ENCODE results near the gene KRT9.

Gene KRT9

GRCh38 chr17:41579484-41580243 is 7.8 kb upstream of the KRT9 start:
- TF ChIP-seq, protein P1, sequence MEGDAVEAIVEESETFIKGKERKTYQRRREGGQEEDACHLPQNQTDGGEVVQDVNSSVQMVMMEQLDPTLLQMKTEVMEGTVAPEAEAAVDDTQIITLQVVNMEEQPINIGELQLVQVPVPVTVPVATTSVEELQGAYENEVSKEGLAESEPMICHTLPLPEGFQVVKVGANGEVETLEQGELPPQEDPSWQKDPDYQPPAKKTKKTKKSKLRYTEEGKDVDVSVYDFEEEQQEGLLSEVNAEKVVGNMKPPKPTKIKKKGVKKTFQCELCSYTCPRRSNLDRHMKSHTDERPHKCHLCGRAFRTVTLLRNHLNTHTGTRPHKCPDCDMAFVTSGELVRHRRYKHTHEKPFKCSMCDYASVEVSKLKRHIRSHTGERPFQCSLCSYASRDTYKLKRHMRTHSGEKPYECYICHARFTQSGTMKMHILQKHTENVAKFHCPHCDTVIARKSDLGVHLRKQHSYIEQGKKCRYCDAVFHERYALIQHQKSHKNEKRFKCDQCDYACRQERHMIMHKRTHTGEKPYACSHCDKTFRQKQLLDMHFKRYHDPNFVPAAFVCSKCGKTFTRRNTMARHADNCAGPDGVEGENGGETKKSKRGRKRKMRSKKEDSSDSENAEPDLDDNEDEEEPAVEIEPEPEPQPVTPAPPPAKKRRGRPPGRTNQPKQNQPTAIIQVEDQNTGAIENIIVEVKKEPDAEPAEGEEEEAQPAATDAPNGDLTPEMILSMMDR (IDR thresholded peaks at IDR 0.05): peak; percentile 85

GRCh38 chr17:41578971-41579370 is 7.1 kb upstream of the KRT9 start:
- TF ChIP-seq, protein P1 (IDR thresholded peaks at IDR 0.05): no peak

DNA sequence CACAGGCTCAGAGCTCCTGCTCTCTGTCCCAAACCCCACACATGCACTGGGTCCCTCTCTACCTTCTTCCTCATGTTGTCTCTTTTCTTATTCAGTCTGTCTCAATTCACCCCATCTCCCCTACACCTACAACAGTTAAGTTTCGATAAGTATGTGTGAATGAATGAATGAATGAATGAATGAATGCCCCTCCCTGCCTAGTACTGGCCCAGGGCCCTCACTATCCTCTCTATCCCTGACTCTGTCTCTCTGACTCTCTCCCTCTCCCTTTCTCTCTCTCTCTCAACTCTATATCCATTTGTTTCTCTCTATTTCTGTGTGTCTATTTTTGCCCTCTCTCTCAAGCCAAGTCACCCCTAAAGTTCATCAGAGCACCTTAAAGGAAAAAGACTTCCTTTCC is 6.7 kb upstream of the KRT9 start:
- TF ChIP-seq, protein P1 (IDR thresholded peaks at IDR 0.05): no peak

GRCh38 chr17:41575336-41575735 is 3.5 kb upstream of the KRT9 start:
- TF ChIP-seq, protein P1 (IDR thresholded peaks at IDR 0.05): no peak

- TF ChIP-seq, protein P1 (IDR thresholded peaks at IDR 0.05): no peak
Observed at GRCh38 chr17:41567317-41567716, 4.5 kb downstream of the KRT9 start.

- TF ChIP-seq, protein P1 (IDR thresholded peaks at IDR 0.05): no peak
Observed at GRCh38 chr17:41565338-41565737, 6.5 kb downstream of the KRT9 start.

DNA sequence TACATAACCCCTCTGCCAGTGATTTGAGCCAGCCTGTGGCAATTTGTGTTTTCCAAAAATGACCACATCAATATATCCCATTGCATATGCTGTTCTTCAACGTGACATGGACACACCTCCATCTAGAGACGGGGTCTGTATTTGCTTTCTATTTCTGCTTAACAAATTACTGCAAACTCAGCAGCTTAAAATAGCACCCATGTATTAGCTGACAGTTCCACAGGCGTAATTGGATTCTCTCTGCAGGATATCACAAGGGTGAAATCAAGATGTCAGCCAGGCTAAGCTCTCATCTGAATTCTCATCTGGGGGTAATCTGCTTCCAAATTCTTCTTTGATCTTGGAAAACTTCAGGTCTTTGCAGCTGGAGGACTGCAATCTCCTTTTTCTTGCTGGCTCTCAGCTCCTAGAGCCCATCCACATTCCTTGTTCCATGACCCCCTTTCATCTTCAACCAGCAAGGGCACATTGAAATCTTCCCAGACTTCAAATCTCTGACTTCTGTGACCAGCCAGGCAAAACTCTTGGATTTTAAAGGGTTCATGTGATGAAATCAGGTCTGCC is 8.2 kb downstream of the KRT9 start:
- TF ChIP-seq, protein P1 (IDR thresholded peaks at IDR 0.05): no peak
